Liver (tissue), 9 donors: ENCODE results near the gene BCAR1. TPM values are rescaled to one million over a fixed set of nuclear protein-coding genes. Genes with fewer than 3 reads are reported as not detected.

Experiments used
- DNase-seq: peaks from one replicate; pipeline ENCODE4 v3.0.0-alpha.2; 2017; ENCODE audit warnings: low spot score
- H3K27ac ChIP-seq, 2 donors: one replicate each; pipeline ENCODE4 v1.7.0; 2013; ENCODE audit warnings: inconsistent platforms in 2 of 2, low read length in 2 of 2, control low read depth in 1 of 2, low read depth in 1 of 2, mild to moderate bottlenecking in 1 of 2
- H3K27me3 ChIP-seq, 4 donors: one replicate each; pipeline versions ENCODE4 v1.6.1 to v1.7.0; 2013; ENCODE audit warnings: low read length in 3 of 4, inconsistent platforms in 1 of 4, mild to moderate bottlenecking in 1 of 4, moderate library complexity in 1 of 4; ENCODE audit not compliant: control insufficient read depth in 4 of 4, insufficient read depth in 4 of 4
- H3K36me3 ChIP-seq, 4 donors: one replicate each; pipeline versions ENCODE4 v1.6.1 to v1.7.0; 2013; ENCODE audit warnings: low read length in 3 of 4, mild to moderate bottlenecking in 3 of 4, low read depth in 1 of 4, moderate library complexity in 1 of 4; ENCODE audit not compliant: control insufficient read depth in 4 of 4, insufficient read depth in 3 of 4
- H3K4me1 ChIP-seq, 4 donors: one replicate each; pipeline versions ENCODE4 v1.6.1 to v1.7.0; 2013; ENCODE audit warnings: low read length in 3 of 4, mild to moderate bottlenecking in 3 of 4, moderate library complexity in 1 of 4; ENCODE audit not compliant: control insufficient read depth in 4 of 4, insufficient read depth in 4 of 4
- H3K4me3 ChIP-seq, 3 donors: one replicate each; pipeline versions ENCODE4 v1.6.1 to v1.7.0; 2013; ENCODE audit warnings: low read length in 3 of 3, control low read depth in 1 of 3, low read depth in 1 of 3, mild to moderate bottlenecking in 1 of 3
- H3K9ac ChIP-seq, 2 donors: one replicate each; pipeline ENCODE4 v1.7.0; 2013; ENCODE audit warnings: low read length in 2 of 2, mild to moderate bottlenecking in 2 of 2, moderate library complexity in 2 of 2, control low read depth in 1 of 2, low read depth in 1 of 2
- H3K9me3 ChIP-seq, 4 donors: one replicate each; pipeline versions ENCODE4 v1.6.1 to v1.7.0; 2013; ENCODE audit warnings: low read length in 3 of 4; ENCODE audit not compliant: control insufficient read depth in 4 of 4
- ATF3 ChIP-seq: IDR thresholded peaks from 2 replicates; pipeline ENCODE4 v1.6.1; 2016; ENCODE audit warnings: antibody characterized with exemption
- CTCF ChIP-seq: fragments of 150-350 bp; IDR thresholded peaks from 2 replicates; pipeline ENCODE4 v1.5.1; 2017; ENCODE audit warnings: improper control_type of control experiment, low read depth, low read length; ENCODE audit not compliant: missing input control
- EGR1 ChIP-seq, 2 donors: IDR thresholded peaks; 2 replicates each; pipeline ENCODE4 v1.6.1; 2016 to 2018; ENCODE audit warnings: antibody characterized with exemption in 2 of 2, low read depth in 2 of 2
- GABPA ChIP-seq, 2 donors: IDR thresholded peaks in 1 of 2; conservative IDR thresholded peaks in 1 of 2; 2 replicates each; pipeline ENCODE4 v1.6.1; 2016; ENCODE audit warnings: antibody characterized with exemption in 2 of 2, mild to moderate bottlenecking in 1 of 2, moderate library complexity in 1 of 2
- HNF4A ChIP-seq, 2 donors: conservative IDR thresholded peaks; 2 replicates each; pipeline ENCODE4 v1.6.1; 2016; ENCODE audit warnings: antibody characterized with exemption in 2 of 2, mild to moderate bottlenecking in 2 of 2
- HNF4G ChIP-seq: IDR thresholded peaks from 2 replicates; pipeline ENCODE4 v1.6.1; 2016; ENCODE audit warnings: antibody characterized with exemption
- JUND ChIP-seq, 2 donors: IDR thresholded peaks; 2 replicates each; pipeline ENCODE4 v1.6.1; 2016; ENCODE audit warnings: antibody characterized with exemption in 2 of 2
- MAX ChIP-seq: IDR thresholded peaks from 2 replicates; pipeline ENCODE4 v1.6.1; 2016; ENCODE audit warnings: antibody characterized with exemption
- NR2F2 ChIP-seq: IDR thresholded peaks from 2 replicates; pipeline ENCODE4 v1.6.1; 2016; ENCODE audit warnings: antibody characterized with exemption
- REST ChIP-seq: IDR thresholded peaks from 2 replicates; pipeline ENCODE4 v1.6.1; 2016; ENCODE audit warnings: antibody characterized with exemption, mild to moderate bottlenecking
- TAF1 ChIP-seq: conservative IDR thresholded peaks from 2 replicates; pipeline ENCODE4 v1.6.1; 2016; ENCODE audit warnings: antibody characterized with exemption, mild to moderate bottlenecking
- YY1 ChIP-seq: IDR thresholded peaks from 2 replicates; pipeline ENCODE4 v1.6.1; 2016; ENCODE audit warnings: antibody characterized with exemption, mild to moderate bottlenecking
- WGBS: extraction: QIAGEN DNeasy Blood & Tissue Kit; methylation state at CpG from one replicate; pipeline ENCODE4 v1.1.7; 2013; 5-methylcytosine and 5-hydroxymethylcytosine counted together
- polyA plus RNA-seq, 2 donors: library from polyadenylated mRNA; stranded (reverse) in 1 of 2; unstranded in 1 of 2; fragments of 200-250 nt in 1 of 2; fragments of >200 nt in 1 of 2; fragmentation: Nextera tagmentation in 1 of 2; extraction: Ambion mirVana in 1 of 2; gene quantifications; one replicate each; pipeline versions ENCODE4 v1.2.1 to v1.2.3, GENCODE V29; 2013 to 2015
- total RNA-seq, 2 donors: library from RNA; depleted of rRNA; stranded (reverse); fragments of >200 nt; gene quantifications; one replicate each; pipeline ENCODE4 v1.2.3, GENCODE V29; 2014
- donor health status: healthy.
- donor health status: healthy.
- donor health status: healthy.
- donor health status: healthy.
- donor health status: healthy.

Gene BCAR1
- total and polyA plus RNA-seq, 4 donors, result 10.1 to 32.2 (median 20.2) TPM

DNA sequence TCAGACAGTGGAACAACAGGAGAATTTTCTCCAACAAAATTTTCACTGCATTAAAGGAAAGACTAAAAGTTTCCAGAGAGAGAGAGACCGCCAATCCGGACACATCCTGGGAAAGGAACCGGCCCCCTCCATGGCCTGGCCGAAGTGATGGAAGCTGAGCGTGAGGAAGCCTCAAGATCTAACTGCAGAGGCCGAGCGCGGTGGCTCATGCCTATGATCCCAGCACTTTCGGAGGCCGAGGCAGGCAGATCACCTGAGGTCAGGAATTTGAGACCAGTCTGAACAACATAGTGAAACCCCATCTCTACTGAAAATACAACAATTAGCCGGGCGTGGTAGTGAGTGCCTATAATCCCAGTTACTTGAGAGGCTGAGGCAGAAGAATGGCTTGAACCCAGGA lies 48.3 kb downstream of the BCAR1 start:
- DNase-seq, result no peak
- Histone ChIP-seq H3K27me3 (no peaks in the 10 kb centered on the region), H3K4me1 (no peaks in the 10 kb centered on the region), H3K9ac (no peak overlapping the region), H3K27ac (no peak overlapping the region), H3K36me3 (no peaks in the 10 kb centered on the region), H3K9me3 (no peaks in the 10 kb centered on the region), H3K4me3 (no peak overlapping the region)
- no peak for TF ChIP-seq ATF3
- no peak for TF ChIP-seq TAF1
- no peak for TF ChIP-seq GABPA (IDR thresholded peaks at IDR 0.05 in 1 of 2, conservative IDR thresholded peaks at IDR 0.05 in 1 of 2)
- no peak for TF ChIP-seq HNF4A (conservative IDR thresholded peaks at IDR 0.05)
- no peak for TF ChIP-seq HNF4G
- TF ChIP-seq EGR1 (IDR thresholded peaks at IDR 0.05; ENCODE audit: low read depth in 2 of 2), result no peak
- no peak for TF ChIP-seq YY1
- TF ChIP-seq NR2F2, result no peak
- no peak for TF ChIP-seq REST
- no peak for TF ChIP-seq JUND (IDR thresholded peaks at IDR 0.05)
- TF ChIP-seq MAX, result no peak
- 96% methylated on average over 12 of the region's 12 CpGs for WGBS

DNA sequence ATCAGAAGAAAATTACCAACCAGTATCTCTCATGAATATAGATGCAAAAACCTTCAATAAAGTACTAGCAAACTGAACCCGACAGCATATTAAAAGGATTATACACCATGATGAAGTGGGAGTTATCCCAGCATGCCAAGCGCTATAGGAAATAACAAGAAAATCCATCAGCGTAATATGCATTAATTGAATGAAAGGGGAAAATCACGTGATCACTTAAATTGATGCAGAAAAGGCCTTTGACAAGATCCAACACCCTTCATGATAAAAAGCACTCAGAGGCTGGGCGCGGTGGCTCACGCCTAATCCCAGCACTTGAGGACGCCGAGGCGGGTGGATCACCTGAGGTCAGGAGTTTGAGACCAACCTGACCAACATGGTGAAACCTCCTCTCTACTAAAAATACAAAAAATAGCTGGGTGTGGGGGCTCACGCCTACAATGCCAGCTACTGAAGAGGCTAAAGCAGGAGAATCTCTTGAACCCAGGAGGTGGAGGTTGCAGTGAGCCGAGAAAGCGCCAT lies 49.3 kb downstream of the BCAR1 start:
- Histone ChIP-seq H3K27me3 (peaks cover 0 to 4% (median 0%) of the 10 kb centered on the region in 4 donors), H3K4me3 (no peak overlapping the region), H3K9me3 (no peaks in the 10 kb centered on the region), H3K27ac (no peak overlapping the region), H3K36me3 (no peaks in the 10 kb centered on the region), H3K9ac (no peak overlapping the region), H3K4me1 (no peaks in the 10 kb centered on the region)
- no peak for DNase-seq
- TF ChIP-seq NR2F2, result no peak
- 89% methylated on average over 13 of the region's 13 CpGs for WGBS

- Histone ChIP-seq H3K36me3 (no peaks in the 10 kb centered on the region), H3K27ac (no peak overlapping the region), H3K9ac (no peak overlapping the region), H3K9me3 (no peaks in the 10 kb centered on the region), H3K27me3 (peaks cover 0 to 4% (median 0%) of the 10 kb centered on the region in 4 donors), H3K4me3 (no peak overlapping the region), H3K4me1 (no peaks in the 10 kb centered on the region)
- no peak for TF ChIP-seq CTCF
- DNase-seq, result no peak
- WGBS, result 33% methylated on average over 18 of the region's 18 CpGs
Measured at GRCh38 chr16:75198135-75198600, 53.3 kb downstream of the BCAR1 start.
